GM19372 (cell line): ENCODE results near the gene ZFAND2B.
"Not testable (repeated sequence)": the region's sequence is repeated elsewhere in the genome, so short reads cannot be mapped to it uniquely, and the experiment has no call there.

Source experiments
- ATAC-seq: cut with Tn5 transposase; IDR thresholded peaks from one replicate; pipeline ENCODE4 v1.9.1; 2021; ENCODE audit warnings: mild to moderate bottlenecking, low read depth, moderate library complexity; ENCODE audit not compliant: unreplicated experiment

The ZFAND2B gene

GRCh38 chr2:219201331-219201730, 5.3 kb upstream of the ZFAND2B start:
- ATAC-seq: not testable (repeated sequence)

- no peak for ATAC-seq
These were observed 2.0 kb upstream of the ZFAND2B start for GRCh38 chr2:219204425-219205164.

- no peak for ATAC-seq
These were observed 1.4 kb upstream of the ZFAND2B start for GRCh38 chr2:219205165-219205538.

- no peak for ATAC-seq
These were observed 628 bp upstream of the ZFAND2B start for GRCh38 chr2:219205981-219206327.

GRCh38 chr2:219207134-219207883, 727 bp downstream of the ZFAND2B start:
- no peak for ATAC-seq

GRCh38 chr2:219207884-219208740, 1.5 kb downstream of the ZFAND2B start:
- ATAC-seq: no peak

GRCh38 chr2:219209236-219210195, 2.9 kb downstream of the ZFAND2B start:
- ATAC-seq: no peak

GRCh38 chr2:219210196-219210885, 3.8 kb downstream of the ZFAND2B start:
- ATAC-seq: no peak

GRCh38 chr2:219210886-219211362, 4.3 kb downstream of the ZFAND2B start:
- ATAC-seq: no peak

- no peak for ATAC-seq
These were observed 6.4 kb downstream of the ZFAND2B start for GRCh38 chr2:219213026-219213415.

GRCh38 chr2:219213486-219214071, 7.0 kb downstream of the ZFAND2B start:
- no peak for ATAC-seq

- ATAC-seq: no peak
These were observed 7.6 kb downstream of the ZFAND2B start for GRCh38 chr2:219214141-219214540.

GRCh38 chr2:219214786-219215185, 8.2 kb downstream of the ZFAND2B start:
- no peak for ATAC-seq

- ATAC-seq: no peak
These were observed 9.4 kb downstream of the ZFAND2B start for GRCh38 chr2:219215871-219216534.

GRCh38 chr2:219216535-219216915, 9.9 kb downstream of the ZFAND2B start:
- no peak for ATAC-seq

GRCh38 chr2:219218217-219218731, 11.7 kb downstream of the ZFAND2B start:
- peak; percentile 31 for ATAC-seq

- peak; percentile 82 for ATAC-seq
These were observed 12.4 kb downstream of the ZFAND2B start, which contains the start of gene ABCB6 for GRCh38 chr2:219218732-219219701. TSS of gene ABCB6 (minus strand) at chr2:219218958. CDS start at chr2:219218673, 285 bp downstream.
